ENCODE results near the gene HIGD2B.
A peak's percentile ranks its signal among the peaks of the same experiment; 100 is the strongest.
"Not testable (repeated sequence)": the region's sequence is repeated elsewhere in the genome, so short reads cannot be mapped to it uniquely, and the experiment has no call there.

The HIGD2B gene

DNA sequence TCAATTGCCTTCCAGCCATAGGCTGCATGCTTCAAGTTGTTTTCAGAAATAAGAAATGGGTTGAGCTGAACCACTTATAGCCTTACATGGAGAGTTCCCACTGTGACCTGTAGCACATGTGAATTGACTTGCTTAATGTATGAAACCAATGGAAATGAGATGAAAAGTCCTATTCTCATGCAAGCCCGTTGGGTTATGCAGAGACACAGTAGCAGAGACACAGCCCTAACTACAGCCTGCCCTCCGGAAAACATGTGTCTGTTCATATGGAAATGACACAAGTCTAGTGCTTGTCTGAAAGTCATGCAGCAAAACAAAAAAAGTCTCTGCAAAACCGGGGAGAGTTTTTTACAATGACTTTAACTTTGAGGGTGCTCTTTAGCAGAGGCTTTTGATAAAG lies 14.5 kb downstream of the HIGD2B start:
- DNase-seq: no peak

DNA sequence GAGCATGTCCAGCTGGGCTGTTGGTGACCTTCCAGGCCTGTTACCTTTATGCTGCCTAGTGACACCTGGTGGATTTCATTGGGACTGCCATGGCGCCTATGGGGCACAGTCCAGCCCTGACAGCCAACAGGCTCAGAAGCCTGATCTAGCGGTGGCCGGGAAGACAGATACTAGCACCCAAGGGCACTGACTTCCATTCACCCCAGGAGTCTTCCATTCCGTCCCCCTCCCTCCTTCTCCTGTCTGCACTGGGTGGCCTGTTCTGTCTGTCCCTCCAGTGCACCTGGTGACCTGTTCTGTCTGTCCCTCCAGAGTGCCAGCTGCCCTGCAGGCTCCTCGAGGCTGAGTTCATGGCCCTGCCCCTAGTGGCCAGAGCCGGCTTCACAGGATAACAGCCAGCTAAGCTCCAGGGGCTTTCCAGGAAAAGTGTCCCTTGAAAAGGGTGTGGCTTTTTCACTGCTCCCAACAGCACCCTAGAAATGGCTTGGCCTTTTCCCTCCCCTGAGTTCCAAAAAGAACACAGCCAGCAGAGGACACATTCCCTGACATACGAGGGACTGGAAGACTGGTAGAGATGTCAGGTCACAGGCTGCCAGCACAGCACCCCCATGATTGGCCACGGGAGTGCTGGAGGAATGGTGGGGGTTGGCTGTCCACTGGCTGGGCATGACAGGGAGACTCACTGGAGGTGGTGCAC lies 15.2 kb downstream of the HIGD2B start:
- DNase-seq: peak; percentile 55

DNA sequence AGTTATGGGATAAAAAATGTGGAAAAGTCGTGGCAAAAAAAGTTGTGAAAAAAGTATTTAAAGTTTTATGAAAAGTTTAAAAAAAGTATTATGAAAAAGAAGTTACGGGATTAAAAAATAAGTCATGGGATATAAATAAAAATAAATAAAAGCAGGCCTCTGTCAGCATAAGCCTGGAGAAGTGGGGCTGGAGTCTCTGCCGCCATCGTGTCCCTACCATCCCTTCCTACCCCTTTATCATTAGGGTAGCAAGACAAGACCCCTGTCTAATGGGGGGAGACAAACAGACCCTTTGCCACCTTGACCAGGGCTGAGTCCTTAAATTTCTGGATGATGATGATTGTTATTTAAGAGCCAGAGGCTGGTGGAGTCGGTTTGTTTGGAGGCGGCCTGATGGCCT lies 16.2 kb downstream of the HIGD2B start:
- not testable (repeated sequence) for DNase-seq

GRCh38 chr15:72665706-72666105 lies 20.3 kb downstream of the HIGD2B start:
- DNase-seq: not testable (repeated sequence)

DNA sequence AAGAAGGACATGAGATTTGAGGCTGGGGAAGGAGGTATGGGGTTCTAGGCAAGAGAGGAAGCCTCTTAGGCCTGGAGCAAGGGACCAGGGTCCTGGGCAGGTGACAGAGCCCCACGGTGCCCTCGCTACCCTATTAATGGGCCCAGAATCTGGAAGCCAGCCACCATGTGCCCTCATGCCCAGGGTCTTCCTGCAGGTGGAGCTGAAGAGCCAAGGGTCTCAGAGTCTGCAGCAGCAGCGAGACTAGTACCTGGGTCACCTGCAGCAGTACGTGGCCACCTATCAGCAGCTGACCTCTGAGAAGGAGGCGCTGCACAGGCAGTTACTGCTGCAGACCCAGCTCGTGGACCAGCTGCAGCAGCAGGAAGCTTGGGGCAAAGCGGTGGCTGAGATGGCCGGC lies 22.1 kb downstream of the HIGD2B start:
- not testable (repeated sequence) for DNase-seq

DNA sequence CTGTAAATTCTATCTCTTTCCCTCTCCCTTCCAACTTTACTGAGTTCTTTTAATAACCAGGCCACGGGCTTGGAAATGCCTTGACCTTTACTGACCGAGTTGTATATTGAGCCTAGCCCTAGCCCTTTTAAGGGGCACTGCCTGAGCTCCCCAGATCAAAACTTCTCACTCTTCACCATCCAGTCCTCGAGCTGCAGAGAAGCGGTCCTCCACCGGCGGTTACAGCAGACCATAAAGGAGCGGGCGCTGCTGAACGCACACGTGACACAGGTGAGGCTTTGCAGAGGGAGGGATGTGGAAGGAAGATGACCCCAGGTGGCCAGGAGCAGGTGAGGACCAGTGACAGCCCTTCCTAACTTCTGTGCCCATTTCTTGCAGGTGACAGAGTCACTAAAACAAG lies 24.9 kb downstream of the HIGD2B start:
- not testable (repeated sequence) for DNase-seq

GRCh38 chr15:72656014-72656413 lies 30.0 kb downstream of the HIGD2B start:
- not testable (repeated sequence) for DNase-seq

GRCh38 chr15:72654397-72654796 lies 31.6 kb downstream of the HIGD2B start, which contains the start of gene GOLGA6B:
Gene GOLGA6B (plus strand): TSS chr15:72654697. CDS start chr15:72654738, 41 bp downstream.
- not testable (repeated sequence) for DNase-seq

GRCh38 chr15:72648631-72649253 lies 37.2 kb downstream of the HIGD2B start:
- DNase-seq: not testable (repeated sequence)

- not testable (repeated sequence) for DNase-seq
Observed at GRCh38 chr15:72642271-72642670, 43.7 kb downstream of the HIGD2B start.

- not testable (repeated sequence) for DNase-seq
Observed at GRCh38 chr15:72639759-72640483, 46.1 kb downstream of the HIGD2B start.

- DNase-seq: peak; percentile 35
Observed at GRCh38 chr15:72636519-72637282, 49.3 kb downstream of the HIGD2B start.

DNA sequence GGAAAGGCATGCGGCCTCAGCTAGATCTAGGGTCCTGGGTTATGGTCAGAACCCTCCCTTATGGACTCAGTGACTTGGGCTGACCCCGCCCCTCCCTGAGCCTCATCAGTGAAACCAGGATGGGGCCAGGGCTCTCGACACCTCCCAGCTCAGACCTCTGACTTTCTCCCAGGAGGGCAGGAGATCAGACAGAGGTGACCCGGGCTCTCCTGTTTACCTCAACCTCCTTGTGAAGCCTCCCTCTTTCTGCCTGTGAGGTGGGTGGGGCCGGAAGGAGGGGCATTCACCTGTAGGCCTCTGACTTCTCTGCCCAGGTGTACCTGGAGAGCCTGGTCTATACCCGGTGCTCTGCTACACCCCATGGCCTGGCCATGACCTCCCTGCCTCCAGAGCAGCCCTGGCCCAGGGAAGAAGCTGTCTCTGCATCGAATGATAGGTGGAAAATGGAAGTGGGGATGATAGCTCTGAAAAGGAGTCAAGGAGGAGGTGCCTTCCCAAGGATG lies 56.9 kb downstream of the HIGD2B start:
- not testable (repeated sequence) for DNase-seq

- not testable (repeated sequence) for DNase-seq
Observed at GRCh38 chr15:72628249-72629067, 57.5 kb downstream of the HIGD2B start.

GRCh38 chr15:72626153-72626552 lies 59.8 kb downstream of the HIGD2B start:
- DNase-seq: not testable (repeated sequence)

All from T-helper 9 cell (primary cell).